HTERT RPE-1 (cell line): Measurements from ENCODE around the gene UBA52.
"Not testable (repeated sequence)": the region's sequence is repeated elsewhere in the genome, so short reads cannot be mapped to it uniquely, and the experiment has no call there.

Experiments
- in situ Hi-C: fragments of 300-500 bp; cut with MboI; formaldehyde crosslinking; loops from 4 replicates; pipeline ENCODE4 v1.14.3; 2020; ENCODE audit warnings: low sequenced_read_pairs

UBA52 gene

DNA sequence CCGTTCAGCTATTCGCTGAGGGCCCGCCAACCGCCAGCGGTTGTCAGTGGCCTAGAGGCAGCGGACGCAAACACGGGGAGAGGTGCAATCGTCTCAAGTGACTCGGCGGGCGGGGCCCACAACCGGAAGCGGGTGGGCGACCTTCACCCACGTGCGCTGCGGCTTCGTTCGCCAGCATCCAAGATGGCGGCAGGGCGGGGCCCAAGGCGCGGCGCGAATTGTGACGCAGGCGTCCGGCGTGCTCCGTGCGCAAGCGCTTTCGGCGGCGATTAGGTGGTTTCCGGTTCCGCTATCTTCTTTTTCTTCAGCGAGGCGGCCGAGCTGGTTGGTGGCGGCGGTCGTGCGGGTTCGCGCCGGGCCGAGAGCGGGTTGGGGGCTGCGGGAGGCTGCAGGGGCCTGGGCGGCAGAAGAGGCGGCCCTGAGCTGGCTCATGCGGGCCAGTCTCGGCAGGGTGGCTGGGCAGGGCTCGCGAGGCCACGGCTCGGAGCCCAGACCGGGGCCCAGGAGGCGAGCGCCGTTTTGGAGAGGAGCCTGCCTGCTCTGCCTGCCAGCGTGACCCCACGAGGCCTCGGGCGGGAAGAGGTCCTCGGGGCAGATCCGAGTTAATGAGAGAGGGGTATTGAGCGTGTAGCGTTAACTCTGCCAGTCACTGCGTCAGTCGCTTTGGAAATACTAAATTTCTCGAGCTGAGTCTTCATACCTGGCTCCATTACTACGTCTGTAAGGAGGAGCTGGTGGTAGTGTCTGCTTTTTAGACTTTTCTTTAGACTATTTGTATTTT lies at the start of gene UBA52:
UBA52 (plus strand) TSS at position 294 of the 781 bp plus-strand sequence. CDS start 1,444 bp downstream, outside the sequence.
- in situ Hi-C loops: no loop called here

DNA sequence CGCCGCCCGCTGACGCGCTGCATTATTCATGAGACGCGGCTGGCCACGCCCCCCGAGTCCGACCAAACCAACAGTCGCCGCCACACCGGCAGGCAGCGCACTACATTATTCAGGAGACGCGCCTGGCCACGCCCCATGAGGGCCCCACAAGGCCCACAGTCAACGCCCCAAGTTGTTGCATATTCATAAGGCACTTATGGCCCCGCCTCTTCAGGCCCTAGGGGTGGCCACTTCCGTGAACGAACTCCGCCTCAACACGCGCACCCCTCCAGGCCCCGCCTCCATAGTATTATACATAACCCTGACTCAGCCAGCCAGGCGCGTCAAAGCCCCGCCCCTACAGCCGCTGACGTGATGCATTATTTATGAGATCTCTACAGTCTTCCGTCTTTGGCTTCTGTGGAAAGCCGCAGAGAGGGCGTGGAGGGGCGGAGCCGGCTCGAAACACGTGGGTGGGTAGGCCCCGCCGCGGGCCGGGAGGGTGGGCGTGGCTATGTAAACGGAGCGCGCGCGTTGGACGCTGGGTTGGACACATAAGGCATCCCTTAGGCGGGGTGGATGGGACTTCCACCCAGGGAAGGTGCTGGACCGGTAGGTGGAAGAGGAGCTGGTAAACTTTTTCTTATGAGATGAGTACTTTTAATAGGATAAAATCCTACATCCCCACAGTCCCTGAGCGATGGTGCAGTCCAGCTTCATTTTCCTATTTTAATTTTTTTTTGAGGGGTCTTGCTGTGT lies 49.4 kb upstream of the UBA52 start:
- in situ Hi-C loops: no loop called here

GRCh38 chr19:18522862-18523440 lies 48.7 kb upstream of the UBA52 start:
- in situ Hi-C loops: not testable (repeated sequence)

- in situ Hi-C loops: no loop called here
Observed at GRCh38 chr19:18523841-18524240, 47.8 kb upstream of the UBA52 start.

DNA sequence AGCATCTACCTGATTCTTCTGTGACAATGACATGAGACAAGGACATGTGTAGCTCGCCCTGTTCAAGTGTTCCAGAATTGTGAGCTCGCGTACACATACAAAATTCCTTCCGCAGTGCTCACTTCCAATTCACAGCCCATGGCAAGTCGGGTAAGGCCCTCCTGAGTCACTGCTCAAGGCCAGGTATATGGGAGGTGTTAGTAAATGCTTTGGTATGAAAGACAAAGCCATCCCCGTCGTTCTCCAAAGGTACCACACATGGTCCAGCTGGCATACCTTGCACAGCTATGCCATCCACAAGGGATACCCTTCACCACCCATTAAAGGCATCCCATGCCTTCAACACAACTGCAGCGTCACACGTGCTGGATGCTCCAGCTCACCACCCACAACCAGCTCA lies 45.3 kb upstream of the UBA52 start:
- in situ Hi-C loops: no loop called here

GRCh38 chr19:18529782-18530181 lies 41.9 kb upstream of the UBA52 start:
- in situ Hi-C loops: no loop called here

DNA sequence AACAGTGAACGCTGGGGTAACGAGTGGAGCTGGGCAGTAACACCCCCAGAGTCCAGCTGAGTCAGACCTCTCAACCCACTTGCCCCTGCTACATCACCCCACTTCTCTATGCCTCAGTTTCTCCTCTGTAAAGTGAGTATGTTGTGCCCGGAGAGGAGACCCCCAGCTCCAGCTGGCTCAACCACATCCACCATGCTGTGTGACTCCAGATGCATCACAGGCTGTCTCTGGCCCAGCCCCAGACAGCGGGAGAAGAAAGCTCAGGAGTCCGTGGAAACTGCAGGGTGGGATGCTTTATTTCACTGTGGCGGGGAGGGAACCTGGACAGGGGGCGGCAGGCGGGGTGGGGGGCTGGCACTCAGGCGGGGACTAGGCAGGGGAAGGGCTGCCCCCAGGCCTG lies 40.2 kb upstream of the UBA52 start:
- in situ Hi-C loops: no loop called here

GRCh38 chr19:18532168-18532890 lies 39.3 kb upstream of the UBA52 start:
- in situ Hi-C loops: no loop called here

DNA sequence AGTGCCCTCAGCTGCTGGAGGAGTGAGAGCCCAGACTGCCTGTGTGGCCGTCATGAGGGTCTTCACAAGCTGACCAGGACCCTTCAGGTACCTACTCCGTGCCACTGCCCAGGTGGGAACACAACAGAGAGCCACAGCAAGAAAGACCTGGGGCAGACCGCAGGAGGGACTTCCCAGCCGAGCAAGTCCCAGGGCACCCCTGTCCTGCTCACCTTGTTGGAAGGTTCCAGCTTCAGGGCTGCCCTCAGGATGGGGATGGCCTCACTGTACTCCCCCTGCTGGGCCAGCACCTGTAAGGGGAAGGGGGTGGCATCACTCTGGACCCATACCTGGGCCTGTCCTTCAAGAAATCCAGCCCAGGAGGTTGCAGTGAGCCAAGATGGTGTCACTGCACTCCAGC lies 38.6 kb upstream of the UBA52 start:
- in situ Hi-C loops: no loop called here

GRCh38 chr19:18536475-18536874 lies 35.2 kb upstream of the UBA52 start:
- in situ Hi-C loops: no loop called here

DNA sequence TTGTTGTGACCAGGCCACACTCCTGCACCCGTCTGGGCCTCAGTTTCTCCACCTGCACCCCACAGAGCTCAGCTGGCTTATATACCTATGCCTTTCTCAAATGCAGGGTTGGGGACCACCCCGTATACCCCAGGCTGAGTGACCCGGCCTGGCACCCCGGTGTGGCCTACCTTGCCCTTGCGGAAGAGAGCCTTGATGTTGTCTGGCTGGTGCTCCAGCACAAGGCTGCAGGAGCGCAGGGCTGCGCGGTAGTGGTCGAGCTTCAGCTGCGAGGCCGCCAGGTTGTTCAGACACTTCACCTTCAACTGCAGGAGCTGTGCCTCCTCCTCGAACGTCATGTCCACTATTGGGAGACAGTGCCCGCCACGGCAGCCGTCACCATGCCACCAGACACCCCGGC lies 34.2 kb upstream of the UBA52 start:
- in situ Hi-C loops: no loop called here

DNA sequence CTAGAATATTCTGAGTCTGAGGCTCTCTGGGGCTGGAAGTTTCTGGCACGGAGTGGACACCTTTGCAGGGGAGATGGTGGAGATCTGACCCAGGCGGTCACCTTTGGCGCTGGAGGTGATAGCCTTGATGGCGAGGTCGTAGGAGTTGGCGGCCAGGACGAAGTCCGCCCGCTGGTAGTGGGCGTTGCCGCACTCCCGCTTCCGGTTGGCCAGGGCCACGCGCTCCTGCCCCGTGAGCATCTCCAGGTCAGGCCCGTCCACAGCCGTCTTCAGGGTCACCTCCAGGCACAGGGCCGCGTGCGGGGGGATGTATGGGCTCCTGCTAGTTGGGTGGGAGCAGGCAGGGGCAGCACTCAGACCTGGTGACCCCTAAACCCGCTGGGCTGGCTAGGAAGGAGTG lies 33.5 kb upstream of the UBA52 start:
- in situ Hi-C loops: no loop called here

- in situ Hi-C loops: no loop called here
Observed at GRCh38 chr19:18539372-18539771, 32.3 kb upstream of the UBA52 start.

- in situ Hi-C loops: not testable (repeated sequence)
Observed at GRCh38 chr19:18540200-18540599, 31.5 kb upstream of the UBA52 start.

DNA sequence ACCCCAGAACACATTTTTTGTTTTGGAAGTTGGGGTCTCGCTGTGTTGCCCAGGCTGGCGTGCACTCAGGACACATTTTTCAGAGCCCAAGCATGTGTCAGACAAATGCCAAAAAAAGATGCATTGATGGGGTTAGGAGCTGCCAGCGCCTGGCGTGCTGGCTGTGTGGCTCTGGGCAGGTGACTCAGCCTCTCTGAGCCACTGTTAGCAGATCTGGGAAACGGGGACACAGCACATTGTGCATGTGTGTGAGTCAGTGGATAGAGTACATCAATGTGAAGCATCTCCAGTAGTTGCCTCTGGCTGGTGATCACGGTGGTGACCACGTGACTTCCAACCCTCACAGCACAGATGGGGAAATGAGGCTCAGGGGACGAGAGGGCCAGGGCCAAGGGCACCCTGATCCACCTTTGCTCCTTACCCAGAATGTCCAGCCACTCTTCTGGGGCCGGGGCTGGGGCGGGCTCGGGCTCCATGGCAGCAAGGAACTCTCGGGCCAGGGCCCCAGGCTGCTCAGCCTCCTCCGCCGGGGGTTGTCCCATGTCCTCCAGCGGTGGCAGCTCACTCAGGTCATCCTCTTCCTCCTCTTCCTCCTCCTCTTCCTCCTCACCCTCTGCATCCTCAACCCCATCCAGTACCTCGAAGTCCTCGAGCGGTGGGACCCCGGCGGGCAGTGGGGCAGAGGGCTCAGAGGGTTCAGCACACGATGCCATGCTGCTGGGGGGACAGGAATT lies 30.2 kb upstream of the UBA52 start:
- in situ Hi-C loops: no loop called here

- in situ Hi-C loops: no loop called here
Observed at GRCh38 chr19:18541992-18542940, 29.4 kb upstream of the UBA52 start.

DNA sequence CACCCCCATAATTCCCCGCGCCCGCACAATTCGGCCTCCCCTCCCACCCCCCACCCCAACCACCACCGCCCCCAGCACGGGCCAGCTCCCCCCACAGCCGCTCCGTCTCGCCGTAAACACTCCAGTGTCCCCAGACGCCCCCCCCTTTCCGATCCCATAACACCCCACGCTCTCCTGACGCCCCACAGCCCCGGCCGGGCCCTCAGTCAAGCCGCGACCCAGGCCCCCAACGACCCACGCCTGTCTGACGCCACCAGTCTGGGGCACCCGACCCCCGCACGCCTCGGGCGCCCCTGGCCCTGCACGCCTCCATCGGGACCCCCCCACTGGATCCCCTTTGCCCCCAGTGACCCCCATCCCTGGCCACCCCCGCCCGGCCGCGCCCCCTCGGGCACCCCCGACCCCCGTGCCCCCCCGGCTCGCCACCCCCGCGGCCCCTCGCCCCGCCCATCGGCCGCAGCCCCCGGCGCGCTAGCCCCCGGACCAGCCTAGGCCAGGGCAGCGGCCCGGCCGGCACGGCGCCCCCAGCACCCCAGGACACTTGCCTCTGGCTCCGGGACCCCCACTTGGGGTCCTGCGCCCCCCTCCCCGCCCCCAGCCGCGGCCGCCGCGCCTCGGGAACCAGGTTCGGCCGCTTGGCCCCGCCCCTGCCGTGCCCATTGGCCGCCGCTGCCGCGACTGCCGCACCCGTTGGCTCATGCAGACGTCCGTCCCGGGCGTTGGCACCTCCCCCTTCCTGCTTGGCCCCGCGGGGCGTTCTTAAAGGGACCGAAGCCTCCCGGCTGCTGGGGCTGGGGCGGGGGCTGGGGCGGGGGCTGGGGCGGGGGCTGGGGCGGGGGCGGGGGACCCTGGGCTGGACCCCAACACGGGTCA lies 28.5 kb upstream of the UBA52 start, which contains the start of gene FKBP8:
FKBP8 (minus strand) TSS at position 633 of the 873 bp plus-strand sequence. CDS start 1,603 bp downstream, outside the sequence.
- in situ Hi-C loops: no loop called here

GRCh38 chr19:18543814-18544475 lies 27.7 kb upstream of the UBA52 start:
- in situ Hi-C loops: no loop called here
